OCI-LY1 (cell line): ENCODE data around the gene NPAS2.

Experiments
- EZH2 ChIP-seq: fragments of 200-600 bp; sonication (generic), shearing (Covaris generic); IDR thresholded peaks from 2 replicates; pipeline ENCODE4 v1.8.0; 2017; ENCODE audit warnings: borderline replicate concordance, mixed run types, mild to moderate bottlenecking, antibody characterized with exemption, low read length, moderate library complexity, mixed read lengths
- TF ChIP-seq, protein P1 (sequence below): fragments of 200-600 bp; sonication (generic), shearing (Covaris generic); IDR thresholded peaks from 2 replicates; pipeline ENCODE4 v1.5.1; 2017; ENCODE audit warnings: mild to moderate bottlenecking, antibody characterized with exemption, low read length, moderate library complexity, mixed read lengths

DNA sequence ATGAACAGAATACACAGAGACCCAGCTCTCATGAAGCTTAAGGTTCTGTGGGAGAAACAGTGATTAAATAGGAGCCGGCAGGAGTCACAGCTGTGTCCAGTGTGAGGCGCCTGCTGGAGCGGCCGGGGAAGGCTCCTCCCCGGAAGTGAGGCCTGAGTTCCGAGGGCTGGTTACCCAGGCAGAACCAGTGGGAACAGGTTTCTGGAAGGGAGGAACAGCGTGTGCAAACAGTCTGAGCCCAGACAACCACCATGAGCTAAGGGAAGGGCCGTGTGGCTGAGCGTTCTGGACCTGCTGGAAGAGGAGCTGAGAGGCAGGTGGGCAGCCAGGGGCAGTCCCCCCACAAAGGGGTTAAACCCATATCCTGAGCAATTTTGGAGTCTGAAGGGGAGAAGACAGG lies 26.0 kb upstream of the NPAS2 start:
- TF ChIP-seq, protein P1, sequence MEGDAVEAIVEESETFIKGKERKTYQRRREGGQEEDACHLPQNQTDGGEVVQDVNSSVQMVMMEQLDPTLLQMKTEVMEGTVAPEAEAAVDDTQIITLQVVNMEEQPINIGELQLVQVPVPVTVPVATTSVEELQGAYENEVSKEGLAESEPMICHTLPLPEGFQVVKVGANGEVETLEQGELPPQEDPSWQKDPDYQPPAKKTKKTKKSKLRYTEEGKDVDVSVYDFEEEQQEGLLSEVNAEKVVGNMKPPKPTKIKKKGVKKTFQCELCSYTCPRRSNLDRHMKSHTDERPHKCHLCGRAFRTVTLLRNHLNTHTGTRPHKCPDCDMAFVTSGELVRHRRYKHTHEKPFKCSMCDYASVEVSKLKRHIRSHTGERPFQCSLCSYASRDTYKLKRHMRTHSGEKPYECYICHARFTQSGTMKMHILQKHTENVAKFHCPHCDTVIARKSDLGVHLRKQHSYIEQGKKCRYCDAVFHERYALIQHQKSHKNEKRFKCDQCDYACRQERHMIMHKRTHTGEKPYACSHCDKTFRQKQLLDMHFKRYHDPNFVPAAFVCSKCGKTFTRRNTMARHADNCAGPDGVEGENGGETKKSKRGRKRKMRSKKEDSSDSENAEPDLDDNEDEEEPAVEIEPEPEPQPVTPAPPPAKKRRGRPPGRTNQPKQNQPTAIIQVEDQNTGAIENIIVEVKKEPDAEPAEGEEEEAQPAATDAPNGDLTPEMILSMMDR: no peak
- TF ChIP-seq EZH2: no peak
